Activated CD4-positive, alpha-beta memory T cell treated with anti-CD3 and anti-CD28 coated beads, Interleukin-2, amount 10 ng/mL, durations not matched to agents 7 days and 5 days (primary cell): ENCODE results near the gene AKAP8. TPM values are rescaled to one million over a fixed set of nuclear protein-coding genes. Genes with fewer than 3 reads are reported as not detected.

Experiments used
- CTCF ChIA-PET: fragments of 350-600 bp; sonication (Branson Sonifier 250); formaldehyde crosslinking; loops from one replicate; lab custom pipeline; 2021; ENCODE audit warnings: antibody characterized with exemption, inconsistent platforms; lab: Charles Lee
- POLR2A ChIA-PET: fragments of 350-600 bp; sonication (Branson Sonifier 250); formaldehyde crosslinking; loops from one replicate; lab custom pipeline; 2021; ENCODE audit warnings: antibody characterized with exemption; lab: Charles Lee
- DNase-seq: peaks from one replicate; pipeline ENCODE4 v3.0.0-alpha.2; 2020
- H3K27ac Mint-ChIP-seq: one replicate; pipeline ENCODE4 v1.8.0; 2021; ENCODE audit warnings: mild to moderate bottlenecking, mixed read lengths
- H3K27me3 Mint-ChIP-seq: one replicate; pipeline ENCODE4 v1.8.0; 2021; ENCODE audit warnings: mixed read lengths
- H3K36me3 Mint-ChIP-seq: one replicate; pipeline ENCODE4 v1.8.0; 2021; ENCODE audit warnings: low read depth, mixed read lengths
- H3K4me1 Mint-ChIP-seq: one replicate; pipeline ENCODE4 v1.8.0; 2021; ENCODE audit warnings: mixed read lengths
- H3K4me3 Mint-ChIP-seq: one replicate; pipeline ENCODE4 v1.8.0; 2021; ENCODE audit warnings: mild to moderate bottlenecking, mixed read lengths
- H3K9me3 Mint-ChIP-seq: one replicate; pipeline ENCODE4 v1.8.0; 2021; ENCODE audit warnings: mixed read lengths
- total RNA-seq, 2 experiments: library from RNA; stranded (reverse); gene quantifications; one replicate each; pipeline ENCODE4 v1.2.3, GENCODE V29; 2021

The AKAP8 gene
- 10 to 100 TPM; 43.8 to 45.9 TPM for total RNA-seq

- Mint-ChIP-seq H3K4me1 (peaks cover 36% of the 10 kb centered on the region), H3K4me3 (peak within 1 kb of the TSS; percentile 87), H3K27ac (peak within 1 kb of the TSS; percentile 99), H3K36me3 (peaks cover 21% of the 10 kb centered on the region), H3K9me3 (no peaks in the 10 kb centered on the region), H3K27me3 (no peaks in the 10 kb centered on the region)
- CTCF ChIA-PET = interaction anchor here (0.7 to 6.5 kb wide), 10 partner anchors 8 to 180 kb away, joined by 3 to 49 read pairs (median 4); partner anchors contain the start of gene AKAP8L
- DNase-seq = peak; percentile 98
- POLR2A ChIA-PET = interaction anchor here (0.8 to 6.8 kb wide), 38 partner anchors 9 to 732 kb away, joined by 3 to 108 read pairs (median 4); partner anchors contain the start of genes AKAP8L, BRD4, RAB8A and RASAL3
Measured at GRCh38 chr19:15379083-15379998, at the start of gene AKAP8. Gene AKAP8 (minus strand): TSS chr19:15379787. CDS start chr19:15379731, 56 bp downstream.

GRCh38 chr19:15427991-15428471 is 48.4 kb upstream of the AKAP8 start:
- Mint-ChIP-seq H3K4me1 (peaks cover 22% of the 10 kb centered on the region), H3K4me3 (no peak overlapping the region), H3K36me3 (peaks cover 53% of the 10 kb centered on the region), H3K27me3 (no peaks in the 10 kb centered on the region), H3K9me3 (peaks cover 3% of the 10 kb centered on the region), H3K27ac (no peak overlapping the region)
- CTCF ChIA-PET = interaction anchor here (3.8 kb wide), 1 partner anchor 9 kb away, joined by 24 read pairs; the partner anchor contains the start of gene AKAP8L
- DNase-seq = no peak
- POLR2A ChIA-PET = interaction anchor here (4.0 kb wide), 1 partner anchor 9 kb away, joined by 50 read pairs; the partner anchor contains the start of gene AKAP8L

DNA sequence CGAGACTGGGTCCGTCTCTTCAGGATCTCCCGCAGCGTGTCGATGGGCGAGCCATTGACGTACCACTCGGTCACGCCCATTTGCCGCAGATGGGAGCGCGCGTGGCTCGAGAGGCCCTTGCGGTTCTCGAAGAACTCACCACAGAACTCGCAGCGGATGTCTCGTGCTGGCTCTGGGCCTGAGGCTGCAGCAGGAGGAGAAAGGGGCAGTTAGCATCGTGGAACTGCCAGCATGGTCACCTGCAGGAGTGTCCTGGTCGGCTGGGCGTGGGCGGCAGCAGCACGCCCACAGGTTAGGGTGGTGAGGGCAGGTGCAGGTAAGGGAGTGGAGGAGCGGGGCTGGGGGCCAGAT is 47.7 kb upstream of the AKAP8 start:
- H3K27me3 Mint-ChIP-seq = no peaks in the 10 kb centered on the region
- H3K4me3 Mint-ChIP-seq = no peak overlapping the region
- peaks cover 60% of the 10 kb centered on the region for H3K36me3 Mint-ChIP-seq
- POLR2A ChIA-PET = no interaction called here
- CTCF ChIA-PET = no interaction called here
- DNase-seq = no peak
- peaks cover 20% of the 10 kb centered on the region for H3K4me1 Mint-ChIP-seq
- no peak overlapping the region for H3K27ac Mint-ChIP-seq
- peaks cover 3% of the 10 kb centered on the region for H3K9me3 Mint-ChIP-seq

- CTCF ChIA-PET = interaction anchor here (0.9 kb wide), 1 partner anchor 129 kb away, joined by 3 read pairs; no protein-coding TSS in a partner anchor
- peaks cover 3% of the 10 kb centered on the region for H3K9me3 Mint-ChIP-seq
- no peak for DNase-seq
- POLR2A ChIA-PET = no interaction called here
- peaks cover 18% of the 10 kb centered on the region for H3K4me1 Mint-ChIP-seq
- no peak overlapping the region for H3K4me3 Mint-ChIP-seq
- no peak overlapping the region for H3K27ac Mint-ChIP-seq
- H3K36me3 Mint-ChIP-seq = peaks cover 62% of the 10 kb centered on the region
- H3K27me3 Mint-ChIP-seq = no peaks in the 10 kb centered on the region
Measured at GRCh38 chr19:15426485-15427349, 47.1 kb upstream of the AKAP8 start.

- Mint-ChIP-seq H3K4me3 (no peak overlapping the region), H3K27ac (no peak overlapping the region), H3K4me1 (peaks cover 7% of the 10 kb centered on the region), H3K36me3 (peaks cover 57% of the 10 kb centered on the region), H3K9me3 (peaks cover 3% of the 10 kb centered on the region), H3K27me3 (no peaks in the 10 kb centered on the region)
- CTCF ChIA-PET = interaction anchor here (0.9 kb wide), 1 partner anchor 130 kb away, joined by 3 read pairs; no protein-coding TSS in a partner anchor
- DNase-seq = no peak
- POLR2A ChIA-PET = no interaction called here
Measured at GRCh38 chr19:15425321-15425950, 45.8 kb upstream of the AKAP8 start.

DNA sequence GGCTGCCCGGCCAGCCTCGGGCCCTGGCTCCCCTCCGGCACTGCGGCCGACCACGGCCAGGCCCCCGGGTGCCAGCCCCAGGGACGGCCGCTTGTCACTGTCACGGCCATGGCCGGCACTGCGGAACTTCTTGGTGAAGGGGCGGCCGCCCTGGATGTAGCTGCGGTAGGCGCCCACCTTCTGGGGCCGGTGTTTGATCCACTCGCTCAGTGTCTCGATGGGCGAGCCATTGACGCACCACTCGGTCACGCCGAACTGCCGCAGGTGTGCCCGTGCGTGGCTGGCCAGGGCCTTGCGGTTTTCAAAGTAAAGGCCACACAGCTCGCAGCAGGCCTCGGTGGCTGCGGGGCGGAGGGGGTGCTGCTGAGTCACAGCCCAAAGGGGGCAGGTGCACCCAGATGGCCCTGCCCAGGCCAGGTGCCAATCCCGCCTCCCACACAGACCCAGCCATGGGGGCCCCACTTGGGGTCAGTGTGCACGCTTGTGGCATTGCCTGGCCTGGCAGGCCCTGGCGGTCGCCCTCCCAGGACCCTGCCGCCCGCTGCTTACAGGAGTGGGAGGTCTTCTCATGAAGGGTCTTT is 45.2 kb upstream of the AKAP8 start:
- Mint-ChIP-seq H3K27me3 (no peaks in the 10 kb centered on the region), H3K27ac (no peak overlapping the region), H3K4me1 (peaks cover 11% of the 10 kb centered on the region), H3K9me3 (peaks cover 3% of the 10 kb centered on the region), H3K36me3 (peaks cover 55% of the 10 kb centered on the region), H3K4me3 (no peak overlapping the region)
- no peak for DNase-seq
- ChIA-PET POLR2A (no interaction called here), CTCF (no interaction called here)

DNA sequence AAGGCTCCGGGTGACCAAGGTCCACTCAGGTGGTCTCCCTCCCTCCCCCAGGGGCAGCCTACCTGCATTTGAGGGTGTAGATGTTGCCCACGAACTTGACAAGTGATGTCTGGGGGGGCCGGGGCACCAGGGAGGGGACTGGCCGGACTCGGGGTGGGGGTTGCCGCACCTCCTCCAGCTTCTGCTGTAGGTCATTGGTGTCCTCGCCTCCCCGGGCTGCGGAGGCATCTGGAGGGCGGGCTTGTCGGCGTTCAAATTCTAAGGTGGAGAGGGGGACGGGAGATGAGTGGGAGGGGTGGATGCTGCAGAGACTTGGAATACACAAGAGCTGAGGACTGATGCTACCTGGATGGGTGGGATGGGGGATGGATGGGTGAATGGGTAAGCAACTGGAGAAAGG is 44.5 kb upstream of the AKAP8 start:
- Mint-ChIP-seq H3K36me3 (peaks cover 55% of the 10 kb centered on the region), H3K27ac (no peak overlapping the region), H3K9me3 (peaks cover 3% of the 10 kb centered on the region), H3K4me1 (peaks cover 18% of the 10 kb centered on the region), H3K4me3 (no peak overlapping the region), H3K27me3 (no peaks in the 10 kb centered on the region)
- no peak for DNase-seq
- POLR2A ChIA-PET = no interaction called here
- CTCF ChIA-PET = no interaction called here

DNA sequence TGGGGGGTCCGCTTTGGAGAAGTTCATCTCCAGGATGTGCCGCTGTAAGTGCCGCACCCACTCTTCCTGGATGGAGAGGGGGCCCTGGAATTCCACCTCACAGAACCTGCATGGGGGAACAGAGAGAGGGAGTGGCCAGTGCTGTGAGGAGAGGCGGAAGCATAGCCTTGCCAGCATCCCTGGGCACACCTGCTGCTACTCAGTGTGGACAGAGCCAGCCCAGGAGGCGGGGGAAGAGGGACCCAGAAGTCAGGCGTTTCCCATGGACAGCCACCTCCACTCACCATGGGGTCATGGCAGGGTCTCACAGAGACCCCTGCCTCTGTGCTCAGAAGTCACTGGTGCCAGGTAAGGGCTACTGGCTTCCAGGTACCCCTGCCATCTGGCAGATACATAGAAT is 43.5 kb upstream of the AKAP8 start:
- ChIA-PET CTCF (interaction anchor here (0.7 kb wide), 1 partner anchor 36 kb away, joined by 6 read pairs; no protein-coding TSS in a partner anchor), POLR2A (no interaction called here)
- no peak overlapping the region for H3K27ac Mint-ChIP-seq
- peaks cover 3% of the 10 kb centered on the region for H3K9me3 Mint-ChIP-seq
- no peak for DNase-seq
- H3K4me1 Mint-ChIP-seq = peaks cover 19% of the 10 kb centered on the region
- H3K4me3 Mint-ChIP-seq = no peak overlapping the region
- H3K27me3 Mint-ChIP-seq = no peaks in the 10 kb centered on the region
- H3K36me3 Mint-ChIP-seq = peaks cover 51% of the 10 kb centered on the region

DNA sequence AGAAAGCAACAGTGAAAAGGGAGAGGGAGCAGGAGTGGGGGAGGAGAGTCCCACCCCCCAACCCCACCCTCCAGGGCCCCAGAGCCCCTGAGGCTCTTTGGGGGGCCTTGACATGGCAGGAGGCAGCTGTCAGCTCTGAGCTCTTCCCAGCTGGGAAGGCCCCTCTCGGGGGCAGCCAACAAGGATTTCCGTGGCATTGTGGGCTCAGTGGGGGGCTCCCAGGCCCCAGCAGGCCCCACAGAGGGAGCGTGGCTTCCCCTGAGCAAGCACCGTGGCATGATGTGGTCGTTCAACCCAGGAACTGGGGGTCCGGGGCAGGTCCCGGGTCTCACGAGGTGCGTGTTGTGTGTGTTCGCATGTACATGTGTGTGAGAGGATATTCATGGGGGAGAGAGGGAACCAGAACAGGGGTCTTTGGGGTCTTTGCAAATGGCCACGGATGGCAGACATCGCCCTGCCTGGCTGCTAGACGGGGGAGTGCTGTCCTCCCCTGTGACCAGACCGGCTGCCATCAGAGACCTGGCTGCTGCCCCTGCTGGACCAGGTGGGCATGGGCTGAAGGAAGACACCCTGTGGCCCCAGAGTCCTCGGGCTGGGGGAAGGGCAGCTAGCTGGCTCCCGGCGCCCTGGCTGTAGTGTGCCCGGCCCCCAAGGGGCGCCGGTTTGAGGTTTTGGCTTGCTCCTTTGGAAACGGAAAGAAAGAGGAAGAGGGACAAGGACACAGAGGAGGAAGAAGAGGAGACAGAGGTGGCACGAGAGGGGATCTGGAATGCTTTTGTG is 42.9 kb upstream of the AKAP8 start:
- no peaks in the 10 kb centered on the region for H3K27me3 Mint-ChIP-seq
- CTCF ChIA-PET = interaction anchor here (1.4 to 7.0 kb wide), 2 partner anchors 8 to 130 kb away, joined by 4 to 242 read pairs; no protein-coding TSS in a partner anchor
- H3K27ac Mint-ChIP-seq = no peak overlapping the region
- H3K4me1 Mint-ChIP-seq = peaks cover 26% of the 10 kb centered on the region
- no peak for DNase-seq
- H3K36me3 Mint-ChIP-seq = peaks cover 48% of the 10 kb centered on the region
- no peak overlapping the region for H3K4me3 Mint-ChIP-seq
- peaks cover 3% of the 10 kb centered on the region for H3K9me3 Mint-ChIP-seq
- POLR2A ChIA-PET = interaction anchor here (1.5 to 6.9 kb wide), 5 partner anchors 11 to 130 kb away, joined by 3 to 108 read pairs (median 67); partner anchors contain the start of gene AKAP8

GRCh38 chr19:15421721-15422260 is 42.2 kb upstream of the AKAP8 start:
- Mint-ChIP-seq H3K4me1 (peaks cover 33% of the 10 kb centered on the region), H3K27ac (no peak overlapping the region), H3K9me3 (peaks cover 3% of the 10 kb centered on the region), H3K27me3 (no peaks in the 10 kb centered on the region), H3K36me3 (peaks cover 45% of the 10 kb centered on the region), H3K4me3 (no peak overlapping the region)
- DNase-seq = no peak
- POLR2A ChIA-PET = interaction anchor here (1.5 to 6.9 kb wide), 6 partner anchors 8 to 131 kb away, joined by 3 to 108 read pairs (median 58); partner anchors contain the start of gene AKAP8
- CTCF ChIA-PET = interaction anchor here (0.9 to 7.0 kb wide), 4 partner anchors 8 to 131 kb away, joined by 3 to 242 read pairs (median 26); partner anchors contain the start of gene AKAP8
